ENCODE data around the gene C1S. TPM values are rescaled to one million over a fixed set of nuclear protein-coding genes. Genes with fewer than 3 reads are reported as not detected.

Gene C1S
- total RNA-seq, 4 donors from 2014 or later, result 55.9 to 187 (median 108) TPM

- no peaks in the 10 kb centered on the region for H3K4me1 ChIP-seq
- no peaks in the 10 kb centered on the region for H3K36me3 ChIP-seq
- no peaks in the 10 kb centered on the region for H3K9me3 ChIP-seq
- no peak overlapping the region for H3K4me3 ChIP-seq
- DNase-seq, result no peak
- TF ChIP-seq POLR2A (IDR thresholded peaks at IDR 0.05) (no peak), CTCF (IDR thresholded peaks at IDR 0.05) (no peak)
- no peaks in the 10 kb centered on the region for H3K27me3 ChIP-seq
- H3K27ac ChIP-seq, result no peak overlapping the region
Observed at GRCh38 chr12:7073946-7074345, 13.4 kb downstream of the C1S start.

- Histone ChIP-seq H3K27me3 (no peaks in the 10 kb centered on the region), H3K4me3 (no peak overlapping the region), H3K4me1 (no peaks in the 10 kb centered on the region), H3K9me3 (no peaks in the 10 kb centered on the region), H3K36me3 (no peaks in the 10 kb centered on the region), H3K27ac (peak overlapping the region in 1 of 4 donors; percentile 1)
- no peak for TF ChIP-seq POLR2A (IDR thresholded peaks at IDR 0.05)
- no peak for TF ChIP-seq CTCF (IDR thresholded peaks at IDR 0.05)
- DNase-seq, result no peak
Observed at GRCh38 chr12:7075518-7075917, 15.0 kb downstream of the C1S start.

- H3K36me3 ChIP-seq, result no peaks in the 10 kb centered on the region
- H3K27me3 ChIP-seq, result no peaks in the 10 kb centered on the region
- TF ChIP-seq CTCF (IDR thresholded peaks at IDR 0.05), result no peak
- TF ChIP-seq POLR2A (IDR thresholded peaks at IDR 0.05), result no peak
- H3K4me1 ChIP-seq, result no peaks in the 10 kb centered on the region
- no peaks in the 10 kb centered on the region for H3K9me3 ChIP-seq
- peak overlapping the region in 1 of 4 donors; percentile 1 for H3K27ac ChIP-seq
- no peak for DNase-seq
- H3K4me3 ChIP-seq, result no peak overlapping the region
Observed at GRCh38 chr12:7075939-7076338, 15.4 kb downstream of the C1S start.

GRCh38 chr12:7076493-7076892 lies 16.0 kb downstream of the C1S start:
- Histone ChIP-seq H3K9me3 (no peaks in the 10 kb centered on the region), H3K36me3 (no peaks in the 10 kb centered on the region), H3K27me3 (no peaks in the 10 kb centered on the region), H3K4me3 (no peak overlapping the region), H3K4me1 (no peaks in the 10 kb centered on the region), H3K27ac (no peak overlapping the region)
- TF ChIP-seq CTCF (IDR thresholded peaks at IDR 0.05) (no peak), POLR2A (IDR thresholded peaks at IDR 0.05) (no peak)
- no peak for DNase-seq

- H3K27ac ChIP-seq, result no peak overlapping the region
- no peaks in the 10 kb centered on the region for H3K27me3 ChIP-seq
- TF ChIP-seq POLR2A (IDR thresholded peaks at IDR 0.05) (no peak), CTCF (IDR thresholded peaks at IDR 0.05) (peak in 1 of 6 experiments; percentile 15)
- no peaks in the 10 kb centered on the region for H3K4me1 ChIP-seq
- H3K36me3 ChIP-seq, result peaks cover 0 to 6% (median 0%) of the 10 kb centered on the region in 3 donors
- no peak for DNase-seq
- no peak overlapping the region for H3K4me3 ChIP-seq
- no peaks in the 10 kb centered on the region for H3K9me3 ChIP-seq
Observed at GRCh38 chr12:7078163-7078562, 17.6 kb downstream of the C1S start.

GRCh38 chr12:7079826-7080125 lies 19.3 kb downstream of the C1S start:
- H3K36me3 ChIP-seq, result peaks cover 0 to 6% (median 0%) of the 10 kb centered on the region in 3 donors
- no peaks in the 10 kb centered on the region for H3K4me1 ChIP-seq
- DNase-seq, result no peak
- no peaks in the 10 kb centered on the region for H3K27me3 ChIP-seq
- H3K27ac ChIP-seq, result peak overlapping the region; percentile 25 to 80 (median 52)
- TF ChIP-seq POLR2A (IDR thresholded peaks at IDR 0.05), result no peak
- TF ChIP-seq CTCF (IDR thresholded peaks at IDR 0.05), result no peak
- H3K4me3 ChIP-seq, result no peak overlapping the region
- H3K9me3 ChIP-seq, result no peaks in the 10 kb centered on the region
